GM18505 (cell line): ENCODE measurements around the gene RNF227.

Experiments
- ATAC-seq: cut with Tn5 transposase; IDR thresholded peaks from one replicate; pipeline ENCODE4 v1.9.1; 2021; ENCODE audit not compliant: unreplicated experiment
- POLR2A ChIP-seq: IDR thresholded peaks from 4 replicates; pipeline ENCODE4 v1.6.1; 2011; ENCODE audit warnings: borderline replicate concordance; ENCODE audit not compliant: insufficient read depth, insufficient read length; ENCODE audit errors: extremely low read depth

RNF227 gene

GRCh38 chr17:7915179-7915610 is 894 bp downstream of the RNF227 start:
- TF ChIP-seq POLR2A, result no peak
- no peak for ATAC-seq

GRCh38 chr17:7912927-7913524 is 3.1 kb downstream of the RNF227 start:
- ATAC-seq, result no peak
- no peak for TF ChIP-seq POLR2A

DNA sequence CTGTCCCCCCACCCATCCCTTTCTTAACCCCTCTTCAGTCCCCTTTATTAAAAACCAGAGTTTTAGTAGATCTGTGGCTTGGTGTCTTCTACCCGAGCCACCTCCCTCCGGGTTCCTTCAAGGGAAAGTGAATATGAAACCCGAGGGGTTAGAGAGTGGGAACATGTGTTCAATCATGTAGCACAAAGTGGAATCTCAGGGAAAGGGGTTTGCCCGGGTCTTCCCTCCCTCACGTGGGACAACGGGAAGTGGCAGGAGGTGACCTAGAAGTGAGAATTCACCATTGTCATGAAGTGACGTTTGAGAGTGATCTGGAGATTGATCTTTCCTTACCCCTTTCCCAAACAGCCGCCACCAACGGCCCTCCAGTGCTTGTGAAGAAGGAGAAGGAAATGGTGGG is 5.0 kb downstream of the RNF227 start:
- ATAC-seq, result no peak
- TF ChIP-seq POLR2A, result no peak

- no peak for ATAC-seq
- no peak for TF ChIP-seq POLR2A
Observed at GRCh38 chr17:7910711-7911110, 5.4 kb downstream of the RNF227 start.

GRCh38 chr17:7910281-7910680 is 5.8 kb downstream of the RNF227 start:
- no peak for TF ChIP-seq POLR2A
- ATAC-seq, result no peak

- ATAC-seq, result no peak
- TF ChIP-seq POLR2A, result no peak
Observed at GRCh38 chr17:7909089-7909488, 7.0 kb downstream of the RNF227 start.

GRCh38 chr17:7903154-7904103 is 12.7 kb downstream of the RNF227 start:
- TF ChIP-seq POLR2A, result no peak
- ATAC-seq, result no peak

DNA sequence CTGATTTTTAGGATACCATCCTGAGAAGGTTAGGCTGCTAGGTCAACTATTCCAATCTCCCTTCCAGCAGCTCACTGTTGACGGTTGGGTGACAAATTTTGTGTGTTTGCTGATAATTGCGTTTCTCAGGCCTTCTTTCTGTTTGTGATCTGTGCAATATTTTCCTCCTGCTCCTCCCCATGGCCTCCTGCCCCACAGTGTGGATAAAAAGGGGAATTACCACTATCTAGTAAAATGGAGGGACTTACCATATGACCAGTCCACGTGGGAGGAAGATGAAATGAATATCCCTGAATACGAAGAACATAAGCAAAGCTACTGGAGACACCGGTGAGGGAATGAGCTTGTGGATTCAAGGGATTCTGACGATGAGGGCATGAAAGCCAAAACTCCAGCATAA is 18.3 kb downstream of the RNF227 start:
- no peak for TF ChIP-seq POLR2A
- ATAC-seq, result no peak

GRCh38 chr17:7897090-7897489 is 19.0 kb downstream of the RNF227 start:
- TF ChIP-seq POLR2A, result no peak
- no peak for ATAC-seq

GRCh38 chr17:7894866-7895265 is 21.2 kb downstream of the RNF227 start:
- no peak for ATAC-seq
- TF ChIP-seq POLR2A, result no peak

GRCh38 chr17:7894226-7894625 is 21.9 kb downstream of the RNF227 start:
- no peak for ATAC-seq

GRCh38 chr17:7893187-7893880 is 22.8 kb downstream of the RNF227 start:
- ATAC-seq, result no peak
- no peak for TF ChIP-seq POLR2A

More at GRCh38 chr17:7894226-7894625, 21.9 kb downstream of the RNF227 start:
- TF ChIP-seq POLR2A, result no peak

DNA sequence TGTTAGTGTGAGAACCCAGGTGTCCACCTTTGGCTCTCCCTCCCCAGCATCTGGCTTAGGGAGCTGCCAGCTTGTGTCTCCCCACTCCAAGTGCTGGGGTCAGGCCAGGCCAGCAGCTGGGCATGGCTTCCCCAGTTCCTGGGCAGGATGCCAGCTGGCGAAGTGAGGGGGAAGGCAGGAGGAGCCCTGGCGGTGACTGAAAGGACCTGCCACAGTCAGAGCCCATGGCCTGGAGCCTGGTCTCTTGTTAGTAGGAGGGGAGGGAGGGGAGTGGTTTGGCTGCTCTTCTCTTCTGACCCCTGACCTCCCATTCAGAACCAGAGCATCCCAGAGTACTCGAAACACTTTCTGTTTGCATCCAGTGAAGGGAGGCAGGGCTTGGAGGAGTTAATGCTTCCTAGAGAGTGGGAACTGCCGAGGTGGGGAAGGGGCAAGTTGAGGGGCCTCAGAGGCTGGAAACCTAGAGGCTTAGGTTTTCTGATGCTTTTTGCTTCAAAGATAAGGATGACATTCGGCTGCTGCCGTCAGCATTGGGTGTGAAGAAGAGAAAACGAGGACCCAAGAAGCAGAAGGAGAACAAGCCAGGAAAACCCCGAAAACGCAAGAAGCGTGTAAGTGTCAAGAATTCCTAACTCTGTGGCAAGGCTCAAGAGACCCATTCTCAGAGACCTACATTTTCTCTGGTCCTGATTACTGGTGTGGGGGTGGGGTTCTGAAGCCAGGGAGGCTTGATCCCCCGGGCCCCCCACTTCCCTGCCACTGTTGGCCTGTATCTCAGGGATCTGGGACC is 26.7 kb downstream of the RNF227 start:
- no peak for ATAC-seq
- TF ChIP-seq POLR2A, result no peak
